ENCODE results near the gene TMEM94.
"Not testable (repeated sequence)": the region's sequence is repeated elsewhere in the genome, so short reads cannot be mapped to it uniquely, and the experiment has no call there.

TMEM94 gene

GRCh38 chr17:75445896-75446295 lies 10.5 kb upstream of the TMEM94 start:
- DNase-seq: not testable (repeated sequence)

- DNase-seq: no peak
These were observed 8.2 kb upstream of the TMEM94 start for GRCh38 chr17:75447951-75448856.

- no peak for DNase-seq
These were observed 6.2 kb upstream of the TMEM94 start for GRCh38 chr17:75450270-75450669.

DNA sequence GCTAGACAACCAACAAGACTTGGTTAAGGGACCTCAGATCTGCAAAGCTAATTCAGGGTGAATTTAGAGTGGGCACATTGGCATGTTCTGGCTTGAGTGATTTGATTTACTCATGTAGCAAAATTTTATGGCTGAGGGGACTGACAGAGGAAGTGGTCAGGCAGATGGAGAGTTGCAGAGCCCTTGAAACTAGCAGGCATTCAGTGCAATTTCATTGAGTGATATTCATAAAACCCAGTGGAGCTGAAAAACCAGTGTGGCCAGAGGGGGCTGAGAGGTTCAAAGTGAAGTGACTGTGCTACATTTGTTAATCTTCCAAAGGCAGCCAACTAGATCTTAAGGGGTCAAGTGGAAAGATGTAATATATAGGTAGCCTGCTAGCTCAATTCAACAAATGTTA lies 2.2 kb upstream of the TMEM94 start:
- no peak for DNase-seq

DNA sequence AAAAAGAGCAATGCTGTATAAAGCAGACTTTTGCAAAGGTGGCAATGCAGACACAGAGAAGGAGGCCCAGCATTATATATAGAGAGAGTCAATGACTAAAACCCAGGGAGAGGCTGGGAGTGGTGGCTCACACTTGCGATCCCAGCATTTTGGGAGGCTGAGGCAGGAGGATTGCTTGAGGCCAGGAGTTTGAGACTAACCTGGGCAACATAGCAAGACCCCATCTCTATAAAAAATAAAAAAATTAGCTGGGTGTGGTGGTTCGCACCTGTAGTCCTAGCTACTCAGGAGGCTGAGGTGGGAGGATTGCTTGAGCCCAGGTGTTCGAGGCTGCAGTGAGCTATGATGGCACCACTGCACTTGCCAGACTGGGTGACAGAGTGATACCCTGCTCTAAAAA lies 1.8 kb upstream of the TMEM94 start:
- not testable (repeated sequence) for DNase-seq

DNA sequence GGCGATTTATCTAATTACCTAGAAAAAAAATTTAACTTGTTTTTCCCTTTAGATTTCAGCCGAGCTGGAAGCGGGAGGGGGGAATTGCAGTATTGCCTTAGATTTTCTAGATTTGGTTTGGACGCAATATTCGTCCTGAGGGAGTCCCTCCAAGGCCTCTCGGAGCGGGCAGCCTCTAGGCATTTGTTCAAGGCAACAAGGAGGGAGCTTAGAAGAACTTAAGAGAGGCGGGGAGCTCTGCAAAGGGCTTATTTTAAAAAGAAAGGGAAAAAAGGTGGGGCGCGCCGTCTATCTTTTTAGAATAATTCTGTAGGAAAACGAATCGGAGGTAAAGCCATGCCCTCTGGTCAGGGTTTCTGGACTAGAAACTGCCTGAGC lies 407 bp upstream of the TMEM94 start:
- no peak for DNase-seq

- DNase-seq: peak; percentile 5
These were observed 716 bp downstream of the TMEM94 start for GRCh38 chr17:75457047-75457654.

- no peak for DNase-seq
These were observed 2.8 kb downstream of the TMEM94 start for GRCh38 chr17:75459246-75459589.

DNA sequence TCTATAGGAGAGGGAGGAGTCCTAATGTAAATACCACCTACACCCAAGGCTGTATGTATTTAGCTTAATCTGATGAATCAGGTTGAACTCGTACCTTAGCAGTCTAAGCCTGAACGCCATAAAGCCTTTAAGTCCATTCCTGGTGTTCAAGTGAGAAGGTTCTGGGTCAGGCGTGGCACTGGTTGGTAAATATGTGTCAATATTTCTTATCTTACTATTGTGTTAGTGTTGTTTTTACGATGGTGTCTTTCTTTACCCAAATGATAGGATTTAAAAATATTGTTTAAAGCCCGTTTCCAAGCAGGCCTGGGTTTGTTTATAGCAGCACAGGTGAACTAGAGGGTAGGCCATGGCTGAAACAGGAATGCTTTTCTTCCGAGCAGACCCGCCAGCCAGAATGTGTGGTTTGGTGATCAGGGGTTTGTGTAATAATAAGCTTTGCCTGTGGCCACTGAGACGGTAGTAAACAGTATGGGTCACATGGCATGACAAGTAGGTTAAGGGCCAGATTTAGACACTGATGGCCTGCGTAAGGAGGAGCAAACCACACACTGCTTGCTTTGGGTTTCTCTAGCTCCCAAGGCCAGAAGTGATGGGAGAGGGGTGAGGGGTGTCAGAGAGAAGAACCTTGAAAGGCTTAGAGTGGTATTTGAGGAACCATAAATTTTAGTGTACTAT lies 3.3 kb downstream of the TMEM94 start:
- no peak for DNase-seq

DNA sequence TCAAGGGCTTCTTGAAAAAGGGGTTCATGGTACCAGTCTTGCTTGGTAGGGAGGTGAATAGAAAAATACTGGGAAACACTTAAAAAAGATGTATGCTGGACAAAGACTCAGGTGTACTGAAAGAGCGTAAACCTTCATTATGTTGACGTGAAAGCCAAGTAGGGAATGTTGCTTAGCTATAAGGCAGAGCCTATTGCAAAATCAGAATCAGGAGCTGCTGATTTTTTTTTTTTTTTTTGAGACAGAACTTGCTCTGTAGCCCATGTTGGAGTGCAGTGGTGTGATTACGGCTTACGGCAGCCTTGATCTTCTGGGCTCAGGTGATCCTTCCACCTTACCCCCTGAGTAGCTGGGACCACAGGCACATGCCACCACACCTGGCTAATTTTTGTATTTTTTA lies 3.9 kb downstream of the TMEM94 start:
- no peak for DNase-seq

DNA sequence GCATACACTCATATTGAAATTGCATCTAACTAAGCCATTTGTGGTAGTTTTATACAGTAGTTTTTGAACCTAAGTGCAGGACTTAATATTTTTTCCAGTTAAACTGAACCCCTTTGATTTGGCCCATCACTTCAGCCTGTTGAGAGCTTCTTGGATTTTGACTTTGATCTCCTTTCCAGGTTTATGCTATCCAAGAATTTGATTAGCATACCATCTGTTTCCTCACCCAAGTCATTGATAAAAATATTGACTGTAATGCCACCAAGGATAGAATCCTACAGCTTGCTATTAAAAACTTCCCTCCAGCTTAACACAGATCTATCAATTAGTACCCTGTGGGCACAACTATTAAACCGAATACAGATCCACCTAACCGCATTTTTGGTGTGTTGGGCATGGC lies 7.2 kb downstream of the TMEM94 start:
- DNase-seq: no peak

- no peak for DNase-seq
These were observed 8.6 kb downstream of the TMEM94 start for GRCh38 chr17:75465039-75465438.

DNA sequence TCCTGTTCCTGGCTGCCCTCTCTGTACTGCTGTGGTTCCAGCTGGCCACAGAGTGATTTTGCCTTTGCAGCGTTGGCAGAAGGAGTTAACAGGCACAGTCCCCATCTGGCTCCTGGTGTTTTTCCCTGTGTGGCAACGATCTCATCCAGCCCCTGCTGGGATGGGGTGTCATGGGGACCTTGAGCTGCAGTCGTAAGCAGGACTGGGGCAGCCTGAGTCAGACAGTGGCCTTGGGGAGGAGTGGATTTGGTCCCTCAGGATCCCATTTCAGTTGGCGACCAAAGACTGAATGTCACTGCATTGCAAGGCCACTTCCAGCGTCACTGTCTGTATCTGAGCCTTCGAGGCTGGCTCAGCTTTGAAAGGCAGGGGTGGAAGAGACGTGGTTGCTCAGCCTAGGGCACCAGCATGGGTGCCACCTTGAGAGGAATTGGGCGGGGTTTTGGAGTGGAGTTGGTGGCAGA lies 11.9 kb downstream of the TMEM94 start:
- no peak for DNase-seq

GRCh38 chr17:75468779-75469373 lies 12.4 kb downstream of the TMEM94 start:
- DNase-seq: no peak

DNA sequence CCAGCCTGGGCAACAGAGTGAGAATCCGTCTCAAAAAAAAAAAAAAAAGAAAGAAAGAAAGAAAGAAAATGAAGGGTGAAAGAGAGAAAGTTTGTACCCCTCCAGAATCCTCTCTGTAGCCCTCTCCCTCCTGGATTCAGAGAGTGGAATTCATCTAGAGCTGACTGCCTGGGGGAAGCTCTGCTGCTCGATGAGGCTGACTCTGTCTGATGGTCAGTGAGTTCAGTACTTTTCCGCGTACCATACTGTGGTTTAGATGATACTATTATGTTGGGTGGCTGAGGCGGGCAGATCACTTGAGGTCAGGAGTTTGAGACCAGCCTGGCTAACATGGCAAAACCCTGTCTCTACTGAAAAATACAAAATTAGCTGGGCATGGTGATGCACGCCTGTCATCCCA lies 14.8 kb downstream of the TMEM94 start:
- DNase-seq: no peak

DNA sequence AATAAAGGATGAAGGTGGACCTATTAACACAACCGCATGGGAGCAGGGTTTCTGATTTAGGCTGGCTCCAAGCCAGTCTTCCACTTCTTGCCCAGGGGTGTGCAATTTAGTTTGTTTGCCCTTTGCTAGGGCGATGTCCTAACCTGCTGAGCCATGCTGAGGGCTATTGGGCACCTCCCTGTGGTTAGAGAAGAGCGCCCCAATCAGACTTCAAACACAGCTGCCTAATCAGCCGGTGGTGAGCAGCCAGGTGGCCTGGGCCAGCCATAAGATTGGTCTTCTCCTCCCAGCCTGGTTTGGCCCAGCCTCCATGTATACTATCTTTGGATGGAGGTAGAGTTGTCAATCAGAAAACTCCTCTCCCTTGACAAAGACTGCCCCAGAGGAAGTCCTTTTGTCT lies 15.7 kb downstream of the TMEM94 start:
- DNase-seq: no peak

DNA sequence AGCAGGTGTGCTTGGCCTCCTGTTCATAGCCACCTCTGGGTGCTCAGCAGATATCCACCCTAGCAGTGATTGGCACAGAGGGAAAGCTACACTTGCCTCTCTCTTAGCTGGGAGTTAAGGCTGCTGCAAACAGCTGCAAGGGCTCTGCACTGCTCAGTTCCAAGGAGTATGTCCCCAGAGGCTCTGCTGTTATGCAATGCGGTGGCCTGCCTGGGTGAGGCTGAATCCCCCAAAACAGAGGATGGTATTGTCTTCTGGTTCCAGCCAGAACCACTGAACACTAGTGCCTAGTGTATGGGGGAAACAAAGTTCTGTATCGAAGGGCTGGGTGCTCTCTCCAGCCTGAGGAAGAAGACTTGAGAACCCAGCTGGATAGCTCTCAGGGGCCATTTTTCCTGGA lies 16.8 kb downstream of the TMEM94 start:
- no peak for DNase-seq

- no peak for DNase-seq
These were observed 18.3 kb downstream of the TMEM94 start for GRCh38 chr17:75474736-75475135.

DNA sequence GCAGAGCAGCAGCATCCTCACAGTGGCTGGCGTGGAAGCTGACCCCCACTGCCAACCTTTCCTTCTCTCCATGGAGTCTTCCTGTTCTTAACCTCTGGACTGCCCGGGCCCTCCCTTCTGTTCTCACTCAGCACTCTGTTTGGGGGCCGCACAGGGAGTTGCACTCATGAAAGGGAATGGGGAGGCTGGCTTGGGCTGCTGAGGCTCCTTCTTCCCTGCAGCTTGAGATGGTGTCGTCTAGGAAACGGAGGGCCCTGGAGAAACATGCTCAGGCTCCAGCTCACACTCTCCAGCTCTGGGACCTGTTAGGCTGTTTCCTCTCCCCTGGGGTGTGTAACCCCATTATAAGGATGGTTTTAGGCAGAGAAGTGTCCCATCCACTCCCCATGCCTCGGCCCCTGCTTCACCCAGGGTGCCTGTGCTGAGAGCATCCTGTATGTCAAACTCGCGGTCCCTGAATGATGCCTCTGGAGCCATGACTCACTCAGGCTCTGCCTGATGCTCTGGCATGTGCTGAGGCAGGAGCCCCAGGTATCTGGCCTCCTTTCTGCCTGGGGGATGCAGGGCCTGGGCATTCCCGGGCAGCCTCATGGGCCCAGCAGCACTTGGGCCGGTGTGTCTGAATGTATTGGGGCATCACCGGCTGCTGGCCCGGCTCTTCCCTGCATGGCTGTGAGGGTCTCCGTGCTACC lies 18.9 kb downstream of the TMEM94 start:
- no peak for DNase-seq

GRCh38 chr17:75475851-75476250 lies 19.4 kb downstream of the TMEM94 start:
- no peak for DNase-seq

- DNase-seq: no peak
These were observed 19.8 kb downstream of the TMEM94 start for GRCh38 chr17:75476271-75476671.

- DNase-seq: no peak
These were observed 20.5 kb downstream of the TMEM94 start for GRCh38 chr17:75476752-75477489.
